Sigmoid colon (tissue), 7 donors: ENCODE measurements around the gene C5orf34. TPM values are rescaled to one million over a fixed set of nuclear protein-coding genes. Genes with fewer than 3 reads are reported as not detected.
A peak's percentile ranks its signal among the peaks of the same experiment; 100 is the strongest.
"Not testable (repeated sequence)": the region's sequence is repeated elsewhere in the genome, so short reads cannot be mapped to it uniquely, and the experiment has no call there.

Experiments used
- DNase-seq: peaks from one replicate; pipeline ENCODE4 v3.0.0-alpha.2; 2019
- H3K27ac ChIP-seq, 4 donors: fragments of 200-600 bp; sonication (generic); one replicate each; pipeline ENCODE4 v1.5.1; 2016 to 2019; ENCODE audit warnings: mild to moderate bottlenecking in 1 of 4
- H3K27me3 ChIP-seq, 3 donors: fragments of 200-600 bp; sonication (generic); one replicate each; pipeline ENCODE4 v1.5.1; 2019; ENCODE audit warnings: mild to moderate bottlenecking in 1 of 3
- H3K36me3 ChIP-seq, 4 donors: fragments of 200-600 bp; sonication (generic); one replicate each; pipeline ENCODE4 v1.5.1; 2016 to 2019
- H3K4me1 ChIP-seq, 4 donors: fragments of 200-600 bp; sonication (generic); one replicate each; pipeline ENCODE4 v1.5.1; 2017 to 2019
- H3K4me3 ChIP-seq, 4 donors: fragments of 200-600 bp; sonication (generic); one replicate each; pipeline ENCODE4 v1.5.1; 2017 to 2019; ENCODE audit warnings: mild to moderate bottlenecking in 2 of 4, moderate library complexity in 1 of 4
- H3K9me3 ChIP-seq, 4 donors: fragments of 200-600 bp in 3 of 4; sonication (generic) in 3 of 4; one replicate each; pipeline versions ENCODE4 v1.5.1 to v1.6.1; 2013 to 2019
- CTCF ChIP-seq, 4 experiments: fragments of 450-650 bp in 3 of 4; fragments of 200-600 bp in 1 of 4; IDR thresholded peaks; one replicate each; pipeline ENCODE4 v1.5.1; 2016 to 2019; ENCODE audit warnings: antibody characterized with exemption in 4 of 4, mild to moderate bottlenecking in 3 of 4, moderate library complexity in 2 of 4
- EP300 ChIP-seq, 4 donors: sonication (generic); formaldehyde crosslinking; IDR thresholded peaks; one replicate each; pipeline ENCODE4 v1.6.1; 2017; ENCODE audit warnings: antibody characterized with exemption in 4 of 4
- POLR2A ChIP-seq, 2 donors: fragments of 450-650 bp; IDR thresholded peaks; one replicate each; pipeline ENCODE4 v1.6.1; 2016; ENCODE audit warnings: antibody characterized with exemption in 2 of 2, mild to moderate bottlenecking in 2 of 2, moderate library complexity in 2 of 2
- POLR2AphosphoS5 ChIP-seq, 4 donors: sonication (generic); formaldehyde crosslinking; IDR thresholded peaks; one replicate each; pipeline ENCODE4 v1.6.1; 2017; ENCODE audit warnings: antibody characterized with exemption in 4 of 4
- WGBS, 2 donors: extraction: QIAGEN DNeasy Blood & Tissue Kit; methylation state at CpG; one replicate each; pipeline ENCODE4 v1.1.7; 2013; 5-methylcytosine and 5-hydroxymethylcytosine counted together
- intact Hi-C: fragments of 100-400 bp; cut with DNase I; formaldehyde crosslinking; loops from one replicate; pipeline ENCODE4 v1.15.1; 2023
- polyA plus RNA-seq, 3 donors: library from polyadenylated mRNA; stranded (reverse); fragments of 200-250 nt; gene quantifications; one replicate each; pipeline ENCODE4 v1.2.3, GENCODE V29; 2013
- total RNA-seq, 4 donors: library from RNA; depleted of rRNA; stranded (reverse); fragments of >200 nt; gene quantifications; one replicate each; pipeline ENCODE4 v1.1.0, GENCODE V29; 2016
- donor health status: healthy with polysubstance abuse.
- donor health status: Bipolar disorder and iron deficiency.
- donor health status: healthy.

C5orf34 gene
- total and polyA plus RNA-seq, 7 donors = 0.60 to 4.3 (median 1.6) TPM; not detected in 1

DNA sequence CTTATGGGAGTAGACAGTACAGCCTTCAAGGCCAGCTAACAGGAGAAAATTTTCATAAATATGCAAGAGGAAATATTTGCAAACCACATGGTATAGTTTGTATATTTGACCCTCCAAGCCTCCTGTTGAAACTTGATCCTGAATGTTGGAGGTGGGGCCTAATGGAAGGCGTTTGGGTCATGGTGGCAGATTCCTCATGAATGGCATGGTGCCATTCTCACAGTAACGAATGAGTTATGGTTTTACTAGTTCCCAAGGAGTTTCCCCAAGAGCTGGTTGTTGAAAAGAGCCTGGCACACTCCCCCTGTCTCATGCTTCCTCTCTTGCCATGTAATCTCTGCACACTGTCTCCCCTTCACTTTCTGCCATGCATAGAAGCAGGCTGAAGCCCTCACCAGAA is 45.2 kb upstream of the C5orf34 start:
- TF ChIP-seq POLR2AphosphoS5 (IDR thresholded peaks at IDR 0.05) (no peak), POLR2A (IDR thresholded peaks at IDR 0.05) (no peak), EP300 (IDR thresholded peaks at IDR 0.05) (no peak), CTCF (IDR thresholded peaks at IDR 0.05) (no peak)
- Histone ChIP-seq H3K9me3 (no peaks in the 10 kb centered on the region), H3K4me3 (no peak overlapping the region), H3K36me3 (peaks cover 0 to under 1% (median 0%) of the 10 kb centered on the region in 4 donors), H3K4me1 (peaks cover 0 to 40% (median 25%) of the 10 kb centered on the region in 4 donors), H3K27ac (no peak overlapping the region), H3K27me3 (no peaks in the 10 kb centered on the region)
- DNase-seq = no peak
- 44 to 63% methylated on average over 2 of the region's 2 CpGs for WGBS, 2 donors
- intact Hi-C loops = no loop called here

DNA sequence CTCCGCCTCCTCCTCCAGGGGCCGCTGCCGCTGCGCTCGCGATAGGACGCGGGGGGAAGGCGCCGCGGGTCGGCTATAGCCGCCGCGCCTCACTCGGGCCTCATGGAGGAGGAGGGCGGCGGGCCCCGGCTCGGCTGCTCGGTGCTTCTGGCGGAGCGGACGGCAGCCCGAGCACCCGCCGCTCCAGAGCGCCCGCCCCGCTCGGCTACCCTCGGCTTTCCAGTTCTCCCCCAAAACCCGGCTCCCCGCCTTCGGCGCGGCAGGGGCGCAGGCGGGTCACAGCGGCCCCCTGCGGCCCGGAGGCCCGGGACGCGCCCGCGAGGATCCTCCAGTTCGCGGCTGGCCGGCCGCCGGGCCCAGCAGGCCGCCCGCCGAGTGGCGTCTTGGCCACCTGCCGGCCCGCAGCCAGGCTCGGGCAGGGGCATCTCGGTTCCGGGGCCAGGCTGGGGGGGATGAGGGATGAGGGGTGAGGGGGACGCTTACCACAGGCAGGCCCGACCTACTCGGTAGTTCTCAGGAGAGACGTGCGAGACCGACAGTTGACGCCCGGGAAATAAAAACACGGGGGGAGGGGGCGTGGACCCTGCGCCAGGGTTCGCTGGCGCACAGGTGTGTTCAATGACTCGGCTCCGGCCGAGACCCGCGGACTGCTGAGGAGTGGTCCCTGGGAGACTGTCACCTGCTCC is 42.1 kb upstream of the C5orf34 start, which contains the start of gene PAIP1:
Gene PAIP1 (minus strand): TSS at position 221 of the 686 bp plus-strand sequence. CDS start 231 bp downstream, outside the sequence.
- intact Hi-C loops = loop anchor here (1.0 to 5.0 kb wide), 3 partner anchors 40 to 73 kb away; partner anchors contain the start of gene C5orf34
- H3K27ac ChIP-seq = peak within 1 kb of the TSS; percentile 92 to 97 (median 96)

GRCh38 chr5:43556607-43556856 is 41.6 kb upstream of the C5orf34 start:
- peak overlapping the region; percentile 78 to 85 (median 84) for H3K4me3 ChIP-seq
- H3K27ac ChIP-seq = peak overlapping the region; percentile 92 to 97 (median 96)
- not testable (repeated sequence) for DNase-seq, H3K27me3 ChIP-seq, H3K9me3 ChIP-seq
- intact Hi-C loops = loop anchor here (1.0 to 5.0 kb wide), 2 partner anchors 39 to 72 kb away; partner anchors contain the start of gene C5orf34
- H3K36me3 ChIP-seq = peaks cover 0 to 34% (median 0%) of the 10 kb centered on the region in 4 donors
- 1% methylated on average over 30 of the region's 30 CpGs for WGBS, 2 donors
- peaks cover 0 to 44% (median 37%) of the 10 kb centered on the region in 4 donors for H3K4me1 ChIP-seq

More for the DNA sequence above, 42.1 kb upstream of the C5orf34 start, which contains the start of gene PAIP1:
- H3K4me3 ChIP-seq = peak within 1 kb of the TSS; percentile 78 to 85 (median 84)
- H3K9me3 ChIP-seq = no peaks in the 10 kb centered on the region
- 0% methylated on average over 79 of the region's 79 CpGs for WGBS, 2 donors
- no peaks in the 10 kb centered on the region for H3K27me3 ChIP-seq
- DNase-seq = peak; percentile 91
- TF ChIP-seq POLR2A (IDR thresholded peaks at IDR 0.05) (peak in 1 of 2 donors; percentile 7), POLR2AphosphoS5 (IDR thresholded peaks at IDR 0.05) (peak; percentile 13 to 46 (median 29)), CTCF (IDR thresholded peaks at IDR 0.05) (peak in 2 of 4 experiments; percentile 4 to 75), EP300 (IDR thresholded peaks at IDR 0.05) (no peak)
- peaks cover 0 to 44% (median 37%) of the 10 kb centered on the region in 4 donors for H3K4me1 ChIP-seq
- peaks cover 0 to 31% (median 0%) of the 10 kb centered on the region in 4 donors for H3K36me3 ChIP-seq

- Histone ChIP-seq H3K36me3 (peaks cover 0 to 38% (median 2%) of the 10 kb centered on the region in 4 donors), H3K9me3 (no peaks in the 10 kb centered on the region), H3K27ac (peak overlapping the region; percentile 92 to 97 (median 96)), H3K4me3 (peak overlapping the region; percentile 78 to 85 (median 84)), H3K4me1 (peaks cover 0 to 49% (median 38%) of the 10 kb centered on the region in 4 donors), H3K27me3 (no peaks in the 10 kb centered on the region)
- intact Hi-C loops = loop anchor here (1.0 to 5.0 kb wide), 2 partner anchors 39 to 72 kb away; partner anchors contain the start of gene C5orf34
- TF ChIP-seq POLR2A (IDR thresholded peaks at IDR 0.05) = peak in 1 of 2 donors; percentile 20
- TF ChIP-seq POLR2AphosphoS5 (IDR thresholded peaks at IDR 0.05) = peak in 3 of 4 donors; percentile 31 to 72 (median 64)
- no peak for TF ChIP-seq CTCF (IDR thresholded peaks at IDR 0.05)
- peak; percentile 76 for DNase-seq
- 0% methylated on average over 44 of the region's 44 CpGs for WGBS, 2 donors
Observed at GRCh38 chr5:43555895-43556606, 41.1 kb upstream of the C5orf34 start.

- Histone ChIP-seq H3K36me3 (peaks cover 0 to 41% (median 7%) of the 10 kb centered on the region in 4 donors), H3K9me3 (no peaks in the 10 kb centered on the region), H3K4me1 (peaks cover 0 to 51% (median 40%) of the 10 kb centered on the region in 4 donors), H3K4me3 (peak overlapping the region in 1 of 4 donors; percentile 83), H3K27ac (peak overlapping the region in 2 of 4 donors; percentile 26 to 96), H3K27me3 (no peaks in the 10 kb centered on the region)
- intact Hi-C loops = no loop called here
- DNase-seq = no peak
- no peak for TF ChIP-seq POLR2A (IDR thresholded peaks at IDR 0.05)
- TF ChIP-seq CTCF (IDR thresholded peaks at IDR 0.05) = no peak
- TF ChIP-seq EP300 (IDR thresholded peaks at IDR 0.05) = no peak
- 90% methylated on average over 1 of the region's 1 CpG for WGBS, 2 donors
Observed at GRCh38 chr5:43554497-43554896, 39.5 kb upstream of the C5orf34 start.
